Measurements from ENCODE around the gene LEAP2.

Gene LEAP2

GRCh38 chr5:132873119-132873929, at the start of gene LEAP2:
Gene LEAP2 (plus strand): TSS chr5:132873668. CDS start chr5:132873695, 27 bp downstream.
- no peak for DNase-seq (ENCODE audit: low read depth, low spot score)

GRCh38 chr5:132824426-132824825, 49.0 kb upstream of the LEAP2 start:
- DNase-seq (ENCODE audit: low read depth, low spot score), result no peak

- no peak for DNase-seq (ENCODE audit: low read depth, low spot score)
Observed at GRCh38 chr5:132825033-132825833, 48.2 kb upstream of the LEAP2 start.

GRCh38 chr5:132825834-132826391, 47.6 kb upstream of the LEAP2 start:
- DNase-seq (ENCODE audit: low read depth, low spot score), result no peak

GRCh38 chr5:132826424-132827082, 46.9 kb upstream of the LEAP2 start:
- no peak for DNase-seq (ENCODE audit: low read depth, low spot score)

GRCh38 chr5:132827943-132828673, 45.4 kb upstream of the LEAP2 start:
- no peak for DNase-seq (ENCODE audit: low read depth, low spot score)

GRCh38 chr5:132828846-132829494, 44.5 kb upstream of the LEAP2 start:
- no peak for DNase-seq (ENCODE audit: low read depth, low spot score)

GRCh38 chr5:132829742-132830435, 43.6 kb upstream of the LEAP2 start:
- DNase-seq (ENCODE audit: low read depth, low spot score), result peak; percentile 45

- DNase-seq (ENCODE audit: low read depth, low spot score), result no peak
Observed at GRCh38 chr5:132830436-132831094, 42.9 kb upstream of the LEAP2 start, which contains the start of gene SHROOM1. Gene SHROOM1 (minus strand): TSS chr5:132830647. CDS start chr5:132826140, 4,507 bp downstream.

GRCh38 chr5:132831095-132831860, 42.2 kb upstream of the LEAP2 start:
- DNase-seq (ENCODE audit: low read depth, low spot score), result no peak

- DNase-seq (ENCODE audit: low read depth, low spot score), result no peak
Observed at GRCh38 chr5:132832612-132833011, 40.9 kb upstream of the LEAP2 start.

- DNase-seq (ENCODE audit: low read depth, low spot score), result no peak
Observed at GRCh38 chr5:132834057-132834456, 39.4 kb upstream of the LEAP2 start.

GRCh38 chr5:132836852-132837251, 36.6 kb upstream of the LEAP2 start:
- DNase-seq (ENCODE audit: low read depth, low spot score), result no peak

- DNase-seq (ENCODE audit: low read depth, low spot score), result no peak
Observed at GRCh38 chr5:132837868-132838267, 35.6 kb upstream of the LEAP2 start.

GRCh38 chr5:132838516-132839282, 34.8 kb upstream of the LEAP2 start:
- no peak for DNase-seq (ENCODE audit: low read depth, low spot score)

- no peak for DNase-seq (ENCODE audit: low read depth, low spot score)
Observed at GRCh38 chr5:132839426-132840301, 33.8 kb upstream of the LEAP2 start.

- DNase-seq (ENCODE audit: low read depth, low spot score), result no peak
Observed at GRCh38 chr5:132840313-132840712, 33.2 kb upstream of the LEAP2 start.

Data from activated naive CD8-positive, alpha-beta T cell treated with anti-CD3 and anti-CD28 coated beads, Interleukin-2, amount 50 U/mL, for 16 hours (primary cell).